DND-41 (cell line): ENCODE data around the gene CEMIP.

Experiments used
- ATAC-seq: fragments of 200-7000 bp; cut with Tn5 transposase; 3 replicates; pipeline ENCODE4 v1.9.1; 2021; ENCODE audit warnings: low read depth; ENCODE audit not compliant: insufficient read depth
- DNase-seq: peaks from one replicate; pipeline ENCODE4 v3.0.0-alpha.2; 2020
- H2AFZ ChIP-seq: 2 replicates; pipeline ENCODE4 v1.6.0; 2012; ENCODE audit warnings: low read depth, low read length
- H3K27ac ChIP-seq: 2 replicates; pipeline ENCODE4 v1.5.1; 2012; ENCODE audit warnings: low read length, inconsistent platforms
- H3K27me3 ChIP-seq: fragments of 200-600 bp; sonication (generic); 2 replicates; pipeline ENCODE4 v1.6.0; 2012; ENCODE audit warnings: low read length, mild to moderate bottlenecking, inconsistent platforms; ENCODE audit not compliant: insufficient read depth, poor library complexity
- H3K36me3 ChIP-seq: 2 replicates; pipeline ENCODE4 v1.5.1; 2012; ENCODE audit warnings: low read length, inconsistent platforms; ENCODE audit not compliant: insufficient read depth
- H3K4me1 ChIP-seq: 2 replicates; pipeline ENCODE4 v1.5.1; 2012; ENCODE audit warnings: mild to moderate bottlenecking, low read length; ENCODE audit not compliant: insufficient read depth
- H3K4me2 ChIP-seq: 2 replicates; pipeline ENCODE4 v1.6.0; 2012; ENCODE audit warnings: mild to moderate bottlenecking, moderate library complexity, low read length, inconsistent platforms; ENCODE audit not compliant: insufficient read depth
- H3K4me3 ChIP-seq, 2 experiments: fragments of 200-600 bp in 1 of 2; shearing (Covaris generic) in 1 of 2; 2 replicates each; pipeline ENCODE4 v1.5.1; 2012 to 2016; ENCODE audit warnings: inconsistent platforms in 2 of 2, low read length in 2 of 2, mild to moderate bottlenecking in 2 of 2, low read depth in 1 of 2, moderate library complexity in 1 of 2
- H3K79me2 ChIP-seq: 2 replicates; pipeline ENCODE4 v1.6.0; 2012; ENCODE audit warnings: low read length, inconsistent platforms; ENCODE audit not compliant: insufficient read depth
- H3K9ac ChIP-seq: 2 replicates; pipeline ENCODE4 v1.6.0; 2012; ENCODE audit warnings: low read depth, mild to moderate bottlenecking, inconsistent platforms, low read length, moderate library complexity
- H3K9me3 ChIP-seq: 2 replicates; pipeline ENCODE4 v1.5.1; 2012; ENCODE audit warnings: low read length, moderate library complexity, mild to moderate bottlenecking, inconsistent platforms; ENCODE audit not compliant: insufficient read depth, severe bottlenecking
- H4K20me1 ChIP-seq: 2 replicates; pipeline ENCODE4 v1.6.0; 2012; ENCODE audit warnings: low read length; ENCODE audit not compliant: insufficient read depth
- CTCF ChIP-seq: IDR thresholded peaks from 2 replicates; pipeline ENCODE4 v1.5.1; 2012; ENCODE audit warnings: borderline replicate concordance, low read length, moderate library complexity, mild to moderate bottlenecking; ENCODE audit not compliant: poor library complexity, severe bottlenecking; ENCODE audit errors: extremely low read depth
- EZH2 ChIP-seq: IDR thresholded peaks from 3 replicates; pipeline ENCODE4 v1.6.1; 2012; ENCODE audit warnings: borderline replicate concordance, low read depth, mild to moderate bottlenecking, moderate library complexity, low read length, inconsistent platforms; ENCODE audit not compliant: severe bottlenecking

CEMIP gene

GRCh38 chr15:80870893-80871292, 91.7 kb downstream of the CEMIP start:
- Histone ChIP-seq H3K27me3 (peaks cover 17% of the 10 kb centered on the region), H3K36me3 (no peaks in the 10 kb centered on the region), H3K4me2 (no peak overlapping the region), H2AFZ (no peak overlapping the region), H3K9me3 (no peaks in the 10 kb centered on the region), H4K20me1 (0 out of 2 replicates have a peak, but pooled peaks cover 4% of the 10 kb centered on the region), H3K27ac (no peak overlapping the region), H3K9ac (no peak overlapping the region), H3K4me3 (no peak overlapping the region), H3K4me1 (no peaks in the 10 kb centered on the region), H3K79me2 (no peaks in the 10 kb centered on the region)
- no peak for DNase-seq
- no peak for ATAC-seq
- no peak for TF ChIP-seq EZH2
- no peak for TF ChIP-seq CTCF

- no peak for TF ChIP-seq EZH2
- TF ChIP-seq CTCF = no peak
- H3K4me1 ChIP-seq = no peaks in the 10 kb centered on the region
- ATAC-seq (no peak), DNase-seq (no peak)
- H3K79me2 ChIP-seq = no peaks in the 10 kb centered on the region
- H3K4me2 ChIP-seq = no peak overlapping the region
- no peak overlapping the region for H3K9ac ChIP-seq
- no peak overlapping the region for H2AFZ ChIP-seq
- H3K36me3 ChIP-seq = no peaks in the 10 kb centered on the region
- H4K20me1 ChIP-seq = 0 out of 2 replicates have a peak, but pooled peaks cover 4% of the 10 kb centered on the region
- H3K9me3 ChIP-seq = no peaks in the 10 kb centered on the region
- H3K4me3 ChIP-seq = no peak overlapping the region
- H3K27ac ChIP-seq = no peak overlapping the region
- peaks cover 17% of the 10 kb centered on the region for H3K27me3 ChIP-seq
These were observed 92.7 kb downstream of the CEMIP start for GRCh38 chr15:80871858-80872257.

GRCh38 chr15:80873366-80873952, 94.3 kb downstream of the CEMIP start:
- no peak overlapping the region for H3K4me3 ChIP-seq
- no peaks in the 10 kb centered on the region for H3K9me3 ChIP-seq
- no peaks in the 10 kb centered on the region for H3K4me1 ChIP-seq
- TF ChIP-seq EZH2 (no peak), CTCF (no peak)
- H2AFZ ChIP-seq = no peak overlapping the region
- no peaks in the 10 kb centered on the region for H3K36me3 ChIP-seq
- ATAC-seq = no peak
- no peak overlapping the region for H3K9ac ChIP-seq
- DNase-seq = no peak
- no peak overlapping the region for H3K4me2 ChIP-seq
- H4K20me1 ChIP-seq = 0 out of 2 replicates have a peak, but pooled peaks cover 4% of the 10 kb centered on the region
- H3K79me2 ChIP-seq = no peaks in the 10 kb centered on the region
- no peak overlapping the region for H3K27ac ChIP-seq
- peaks cover 17% of the 10 kb centered on the region for H3K27me3 ChIP-seq
